Chondrocyte (in vitro differentiated cells): ENCODE results near the gene ERBB4. TPM values are rescaled to one million over a fixed set of nuclear protein-coding genes. Genes with fewer than 3 reads are reported as not detected.

ENCODE experiments used
- DNase-seq: peaks from one replicate; pipeline ENCODE4 v3.0.0; 2021; ENCODE audit warnings: mixed read lengths, low spot score
- H3K27ac Mint-ChIP-seq: one replicate; pipeline ENCODE4 v1.8.0; 2021; ENCODE audit warnings: mild to moderate bottlenecking, moderate library complexity, mixed read lengths; ENCODE audit not compliant: unreplicated experiment
- H3K27me3 Mint-ChIP-seq: 2 replicates; pipeline ENCODE4 v1.8.0; 2021; ENCODE audit warnings: low read depth, mixed read lengths
- H3K36me3 Mint-ChIP-seq: 2 replicates; pipeline ENCODE4 v1.8.0; 2021; ENCODE audit warnings: low read depth, mixed read lengths
- H3K4me1 Mint-ChIP-seq: 2 replicates; pipeline ENCODE4 v1.8.0; 2021; ENCODE audit warnings: low read depth, mild to moderate bottlenecking, mixed read lengths
- H3K4me3 Mint-ChIP-seq: one replicate; pipeline ENCODE4 v1.8.0; 2021; ENCODE audit warnings: mild to moderate bottlenecking, moderate library complexity, mixed read lengths; ENCODE audit not compliant: unreplicated experiment
- H3K9me3 Mint-ChIP-seq: 2 replicates; pipeline ENCODE4 v1.8.0; 2021; ENCODE audit warnings: low read depth, mixed read lengths
- total RNA-seq: library from RNA; stranded (reverse); gene quantifications from 3 replicates; pipeline ENCODE4 v1.2.1, GENCODE V29; 2021
- TF ChIP-seq, protein P1 (sequence below): fragments of 200-600 bp; sonication (generic); IDR thresholded peaks from 2 replicates; pipeline ENCODE4 v1.5.0; 2021; ENCODE audit warnings: antibody characterized with exemption, mild to moderate bottlenecking, moderate library complexity

The ERBB4 gene
- total RNA-seq, 1 donor from 2014 or later: 1.3 TPM

DNA sequence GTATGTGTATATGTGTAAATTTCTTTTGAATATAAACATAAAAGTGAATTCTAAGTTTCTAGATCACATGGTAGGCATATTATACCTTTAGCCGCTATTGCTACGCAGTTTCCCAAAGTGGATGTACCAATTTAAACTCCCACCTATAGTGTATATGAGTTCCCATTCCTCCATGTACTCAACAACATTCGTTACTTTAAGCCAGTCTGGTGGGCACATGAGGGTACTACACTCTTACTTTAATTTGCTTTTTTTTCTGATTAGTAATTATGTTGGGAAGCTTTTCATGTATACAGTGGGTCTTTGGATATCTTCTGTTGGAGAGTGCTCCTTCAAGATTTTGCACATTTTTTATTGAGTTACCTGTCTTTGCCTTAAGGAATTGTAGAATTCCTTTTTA is 683.8 kb downstream of the ERBB4 start:
- H3K4me1 Mint-ChIP-seq: no peaks in the 10 kb centered on the region
- no peak for DNase-seq

DNA sequence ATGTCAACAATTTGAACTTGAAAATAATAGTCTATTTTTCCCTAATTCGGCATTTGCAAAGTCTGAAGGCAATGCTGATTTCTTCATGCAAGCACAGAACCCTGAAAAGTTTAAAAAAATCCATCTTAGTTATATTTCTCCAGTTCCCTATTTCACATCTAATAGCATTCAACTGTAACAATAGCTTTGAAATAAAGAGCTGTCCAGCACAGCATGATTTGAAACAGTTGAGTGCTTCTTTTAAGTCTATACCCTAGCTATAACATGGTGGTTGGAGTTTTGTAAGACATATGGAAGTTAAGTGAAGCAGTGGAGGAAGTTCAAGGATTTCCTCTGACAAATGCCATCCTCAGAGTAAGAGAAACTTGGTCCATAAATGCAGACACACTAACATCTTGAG is 691.9 kb downstream of the ERBB4 start:
- Mint-ChIP-seq H3K4me1 (no peaks in the 10 kb centered on the region), H3K27ac (no peak overlapping the region), H3K4me3 (no peak overlapping the region), H3K36me3 (no peaks in the 10 kb centered on the region), H3K27me3 (no peaks in the 10 kb centered on the region), H3K9me3 (no peaks in the 10 kb centered on the region)
- no peak for DNase-seq
- TF ChIP-seq, protein P1, sequence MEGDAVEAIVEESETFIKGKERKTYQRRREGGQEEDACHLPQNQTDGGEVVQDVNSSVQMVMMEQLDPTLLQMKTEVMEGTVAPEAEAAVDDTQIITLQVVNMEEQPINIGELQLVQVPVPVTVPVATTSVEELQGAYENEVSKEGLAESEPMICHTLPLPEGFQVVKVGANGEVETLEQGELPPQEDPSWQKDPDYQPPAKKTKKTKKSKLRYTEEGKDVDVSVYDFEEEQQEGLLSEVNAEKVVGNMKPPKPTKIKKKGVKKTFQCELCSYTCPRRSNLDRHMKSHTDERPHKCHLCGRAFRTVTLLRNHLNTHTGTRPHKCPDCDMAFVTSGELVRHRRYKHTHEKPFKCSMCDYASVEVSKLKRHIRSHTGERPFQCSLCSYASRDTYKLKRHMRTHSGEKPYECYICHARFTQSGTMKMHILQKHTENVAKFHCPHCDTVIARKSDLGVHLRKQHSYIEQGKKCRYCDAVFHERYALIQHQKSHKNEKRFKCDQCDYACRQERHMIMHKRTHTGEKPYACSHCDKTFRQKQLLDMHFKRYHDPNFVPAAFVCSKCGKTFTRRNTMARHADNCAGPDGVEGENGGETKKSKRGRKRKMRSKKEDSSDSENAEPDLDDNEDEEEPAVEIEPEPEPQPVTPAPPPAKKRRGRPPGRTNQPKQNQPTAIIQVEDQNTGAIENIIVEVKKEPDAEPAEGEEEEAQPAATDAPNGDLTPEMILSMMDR: no peak

More for the DNA sequence above, 683.8 kb downstream of the ERBB4 start:
- Mint-ChIP-seq H3K27me3 (no peaks in the 10 kb centered on the region), H3K9me3 (no peaks in the 10 kb centered on the region), H3K4me3 (no peak overlapping the region), H3K36me3 (no peaks in the 10 kb centered on the region), H3K27ac (no peak overlapping the region)
- TF ChIP-seq, protein P1: no peak

DNA sequence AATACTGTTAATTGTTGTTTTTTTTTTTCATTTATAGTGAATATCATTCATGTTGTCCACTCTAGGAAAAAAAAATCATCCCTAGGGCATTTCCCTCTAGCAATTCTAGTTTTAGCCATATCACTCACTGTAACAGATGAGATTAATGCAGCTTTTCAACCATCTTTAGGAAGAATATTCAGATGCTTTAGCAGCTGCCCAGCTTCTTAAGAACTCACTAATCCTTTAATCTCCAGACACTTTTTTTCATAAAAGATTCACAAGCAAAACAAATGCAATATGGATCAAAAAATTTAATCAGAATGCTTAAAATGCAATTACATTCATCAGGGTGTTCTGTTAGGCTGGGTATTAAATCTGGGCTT is 692.6 kb downstream of the ERBB4 start:
- H3K4me1 Mint-ChIP-seq: no peaks in the 10 kb centered on the region
- no peaks in the 10 kb centered on the region for H3K27me3 Mint-ChIP-seq
- no peaks in the 10 kb centered on the region for H3K9me3 Mint-ChIP-seq
- no peaks in the 10 kb centered on the region for H3K36me3 Mint-ChIP-seq
- no peak for DNase-seq
- H3K27ac Mint-ChIP-seq: no peak overlapping the region
- TF ChIP-seq, protein P1: no peak
- no peak overlapping the region for H3K4me3 Mint-ChIP-seq

DNA sequence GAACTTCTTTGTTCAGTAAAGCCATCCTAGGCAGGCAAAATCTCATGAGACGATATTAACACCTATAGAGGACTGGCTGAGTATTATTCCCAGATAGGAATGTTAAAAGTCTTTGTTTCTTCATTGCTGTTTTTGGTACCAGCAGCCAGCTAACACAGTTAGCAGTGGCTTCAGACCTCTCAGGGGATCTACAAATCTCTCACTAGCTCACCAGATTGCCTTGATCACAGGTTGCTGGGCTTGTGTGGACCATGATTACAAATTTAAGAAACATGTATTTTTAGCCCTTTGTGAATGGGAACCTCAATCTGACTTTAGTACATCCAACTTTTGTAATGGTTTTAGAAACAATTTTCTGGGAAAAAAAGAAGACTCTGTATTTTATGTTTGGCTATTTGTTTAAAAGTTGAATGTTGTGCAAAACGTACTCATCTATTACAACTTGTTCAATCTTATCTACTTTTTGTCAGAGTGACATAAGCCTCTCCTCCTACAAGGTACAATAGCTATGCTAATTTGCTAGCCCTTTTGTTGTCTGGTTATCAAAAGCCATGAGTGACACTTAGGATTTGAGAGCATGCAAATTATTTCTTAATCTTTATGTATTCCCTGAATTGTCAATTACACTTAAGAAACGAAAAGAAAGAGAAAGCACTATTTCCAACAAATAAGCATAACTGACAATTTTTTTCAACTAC is 693.1 kb downstream of the ERBB4 start:
- no peaks in the 10 kb centered on the region for H3K9me3 Mint-ChIP-seq
- no peak overlapping the region for H3K4me3 Mint-ChIP-seq
- no peak for DNase-seq
- TF ChIP-seq, protein P1: no peak
- H3K27me3 Mint-ChIP-seq: no peaks in the 10 kb centered on the region
- H3K4me1 Mint-ChIP-seq: no peaks in the 10 kb centered on the region
- H3K27ac Mint-ChIP-seq: no peak overlapping the region
- H3K36me3 Mint-ChIP-seq: no peaks in the 10 kb centered on the region

DNA sequence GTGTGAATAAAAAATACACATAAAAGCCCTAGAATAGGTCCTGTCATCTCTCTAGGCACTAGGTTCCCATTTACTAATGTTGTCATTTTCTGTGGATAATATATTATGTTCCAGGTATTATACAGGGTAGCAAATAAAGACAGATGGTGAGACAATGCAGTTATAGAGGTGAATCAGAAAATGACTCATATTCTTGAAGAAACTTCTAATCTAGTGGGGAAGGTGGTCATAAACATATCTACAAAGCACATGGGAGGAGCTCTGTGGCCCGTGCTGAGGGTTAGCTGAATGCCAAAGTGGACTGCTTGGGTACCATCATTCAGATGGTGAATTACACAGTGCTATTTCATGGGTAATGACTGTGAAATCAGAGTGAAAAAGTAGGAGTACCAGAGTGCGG is 700.9 kb downstream of the ERBB4 start:
- H3K36me3 Mint-ChIP-seq: no peaks in the 10 kb centered on the region
- no peak for DNase-seq
- H3K27me3 Mint-ChIP-seq: no peaks in the 10 kb centered on the region
- H3K4me3 Mint-ChIP-seq: no peak overlapping the region
- H3K9me3 Mint-ChIP-seq: no peaks in the 10 kb centered on the region
- H3K4me1 Mint-ChIP-seq: no peaks in the 10 kb centered on the region
- no peak overlapping the region for H3K27ac Mint-ChIP-seq
- TF ChIP-seq, protein P1: no peak
